HG02973 (cell line): ENCODE data around the gene ZNF808.
A peak's percentile ranks its signal among the peaks of the same experiment; 100 is the strongest.
"Not testable (repeated sequence)": the region's sequence is repeated elsewhere in the genome, so short reads cannot be mapped to it uniquely, and the experiment has no call there.

Experiments
- ATAC-seq: cut with Tn5 transposase; IDR thresholded peaks from one replicate; pipeline ENCODE4 v1.9.1; 2021; ENCODE audit warnings: moderate library complexity; ENCODE audit not compliant: unreplicated experiment

The ZNF808 gene

DNA sequence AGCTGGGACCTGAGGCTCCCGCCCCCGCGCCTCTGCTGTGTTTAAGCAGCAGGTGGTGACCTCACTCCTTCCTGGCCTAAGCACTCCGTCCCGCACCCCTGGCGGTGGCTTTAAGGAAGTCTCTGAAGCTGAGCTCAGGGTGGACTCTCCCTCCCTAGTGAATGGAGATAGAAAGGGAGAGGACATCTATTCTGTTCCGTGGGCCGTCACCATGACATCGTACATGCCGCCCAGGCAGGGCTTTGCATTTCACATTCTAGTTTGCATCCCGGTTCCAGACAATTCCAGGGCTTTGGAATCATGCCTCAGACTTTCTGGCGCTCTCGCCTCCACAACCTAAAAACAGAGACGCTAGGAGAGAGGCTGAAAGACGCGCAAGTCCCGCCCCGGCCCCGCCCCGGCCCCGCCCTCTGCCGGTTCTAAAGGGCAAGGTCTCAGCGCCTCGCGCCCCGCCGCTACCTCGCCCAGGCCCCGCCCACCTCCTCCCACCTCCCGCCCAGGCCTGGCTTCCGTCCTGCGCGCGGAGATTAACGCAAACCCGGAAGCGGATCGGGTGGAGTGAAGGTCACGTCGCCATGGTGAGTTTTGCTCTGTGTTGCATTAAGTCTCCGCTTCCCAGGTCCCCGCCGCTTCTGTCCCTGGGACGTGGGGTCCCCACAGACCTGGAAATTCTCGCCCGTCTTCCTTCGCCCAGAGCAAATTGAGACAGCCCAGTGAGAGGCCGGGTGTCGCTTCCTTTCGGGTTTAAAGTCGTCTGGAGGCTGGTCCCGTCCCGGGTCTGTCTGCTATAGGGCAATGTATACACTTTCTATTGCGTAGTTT is at the start of gene ZNF808:
TSS of gene ZNF808 (plus strand) at position 535 of the 822 bp plus-strand sequence. CDS start 15,617 bp downstream, outside the sequence.
- peak; percentile 73 for ATAC-seq

DNA sequence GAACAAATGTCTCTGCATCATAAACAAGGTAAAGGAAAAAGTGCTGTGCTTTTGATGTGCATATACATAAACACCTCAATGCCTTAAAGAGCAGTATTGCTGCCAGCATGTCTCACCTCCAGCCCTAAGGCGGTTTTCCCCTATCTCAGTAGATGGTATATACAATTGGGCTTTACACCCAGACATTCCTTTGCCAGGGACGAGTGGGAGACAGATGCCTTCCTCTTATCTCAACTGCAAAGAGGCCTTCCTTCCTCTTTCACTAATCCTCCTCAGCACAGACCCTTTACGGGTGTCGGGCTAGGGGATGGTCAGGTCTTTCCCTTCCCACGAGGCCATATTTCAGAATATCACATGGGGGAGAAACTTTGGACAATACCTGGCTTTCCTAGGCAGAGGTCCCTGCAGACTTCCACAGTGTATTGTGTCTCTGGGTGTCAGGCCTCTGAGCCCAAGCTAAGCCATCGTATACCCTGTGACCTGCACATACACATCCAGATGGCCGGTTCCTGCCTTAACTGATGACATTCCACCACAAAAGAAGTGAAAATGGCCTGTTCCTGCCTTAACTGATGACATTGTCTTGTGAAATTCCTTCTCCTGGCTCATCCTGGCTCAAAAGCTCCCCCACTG is 43.2 kb upstream of the ZNF808 start:
- ATAC-seq = not testable (repeated sequence)

DNA sequence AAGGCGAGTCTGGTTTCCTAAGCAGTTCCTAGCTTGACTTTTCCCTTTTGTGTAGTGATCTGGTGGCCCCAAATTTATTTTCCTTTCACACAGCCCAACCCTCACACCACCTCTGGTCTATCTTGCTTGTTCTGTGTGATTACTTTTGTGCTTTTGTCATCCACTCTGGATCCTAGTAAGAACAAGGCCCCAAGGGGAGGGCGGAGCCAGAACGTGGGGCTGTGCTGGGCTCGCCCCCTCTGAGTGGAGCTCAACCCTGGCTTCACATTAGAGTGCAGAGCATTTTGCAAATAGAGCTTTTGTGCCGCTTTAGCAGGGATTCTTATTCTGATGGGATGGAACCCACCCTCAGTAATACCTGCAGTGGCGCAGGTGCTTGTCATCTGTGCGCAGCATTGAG is 42.4 kb upstream of the ZNF808 start:
- not testable (repeated sequence) for ATAC-seq

DNA sequence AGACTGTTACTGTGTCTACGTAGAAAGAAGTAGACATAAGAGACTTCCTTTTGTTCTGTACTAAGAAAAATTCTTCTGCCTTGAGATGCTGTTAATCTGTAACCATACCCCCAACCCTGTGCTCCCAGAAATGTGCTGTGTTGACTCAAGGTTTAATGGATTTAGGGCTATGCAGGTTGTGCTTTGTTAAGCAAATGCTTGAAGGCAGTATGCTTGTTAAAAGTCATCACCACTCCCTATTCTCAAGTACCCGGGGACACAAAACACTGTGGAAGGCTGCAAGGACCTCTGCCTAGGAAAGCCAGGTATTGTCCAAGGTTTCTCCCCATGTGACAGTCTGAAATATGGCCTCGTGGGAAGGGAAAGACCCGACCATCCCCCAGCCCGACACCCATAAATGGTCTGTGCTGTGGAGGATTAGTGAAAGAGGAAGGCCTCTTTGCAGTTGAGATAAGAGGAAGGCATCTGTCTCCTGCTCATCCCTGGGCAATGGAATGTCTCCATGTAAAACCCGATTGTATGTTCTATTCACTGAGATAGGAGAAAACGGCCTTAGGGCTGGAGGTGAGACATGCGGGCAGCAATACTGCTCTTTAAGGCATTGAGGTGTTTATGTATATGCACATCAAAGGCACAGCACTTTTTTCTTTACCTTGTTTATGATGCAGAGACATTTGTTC is 41.8 kb upstream of the ZNF808 start:
- ATAC-seq = not testable (repeated sequence)

DNA sequence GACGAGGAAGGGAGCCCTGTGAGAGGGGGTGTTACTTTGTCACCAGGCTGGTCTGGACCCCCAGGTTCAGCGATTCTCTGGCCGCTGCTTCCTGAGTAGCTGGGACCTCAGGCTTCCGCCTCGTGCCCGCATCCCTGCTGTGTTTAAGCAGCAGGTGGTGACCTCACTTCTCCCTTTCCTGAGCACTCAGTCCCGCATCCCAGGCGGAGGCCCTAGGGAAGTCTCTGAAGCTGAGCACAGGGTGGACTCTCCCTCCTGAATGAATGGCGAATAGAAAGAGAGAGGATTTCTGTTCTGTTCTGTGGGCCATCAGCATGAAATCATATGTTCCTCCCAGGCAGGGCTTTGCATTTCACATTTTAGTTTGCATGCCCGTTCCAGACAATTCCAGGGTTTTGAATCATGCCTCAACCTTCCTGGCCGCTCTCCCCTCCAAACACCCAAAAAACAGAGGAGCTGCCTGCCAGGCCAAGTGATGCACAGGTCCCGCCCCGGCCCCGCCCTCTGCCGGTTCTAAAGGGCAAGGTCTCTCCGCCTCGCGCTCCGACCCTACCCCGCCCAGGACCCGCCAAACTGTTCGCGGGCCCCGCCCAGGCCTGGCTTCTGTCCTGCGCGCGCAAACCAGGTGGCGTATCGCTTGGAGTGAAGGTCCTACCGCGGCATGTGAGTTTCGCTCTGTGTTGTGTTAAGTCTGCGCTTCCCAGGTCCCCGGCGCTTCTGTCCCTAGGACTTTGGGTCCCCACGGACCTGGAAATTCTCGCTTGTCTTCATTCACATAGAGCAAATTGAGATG is 35.1 kb upstream of the ZNF808 start:
- ATAC-seq = no peak

DNA sequence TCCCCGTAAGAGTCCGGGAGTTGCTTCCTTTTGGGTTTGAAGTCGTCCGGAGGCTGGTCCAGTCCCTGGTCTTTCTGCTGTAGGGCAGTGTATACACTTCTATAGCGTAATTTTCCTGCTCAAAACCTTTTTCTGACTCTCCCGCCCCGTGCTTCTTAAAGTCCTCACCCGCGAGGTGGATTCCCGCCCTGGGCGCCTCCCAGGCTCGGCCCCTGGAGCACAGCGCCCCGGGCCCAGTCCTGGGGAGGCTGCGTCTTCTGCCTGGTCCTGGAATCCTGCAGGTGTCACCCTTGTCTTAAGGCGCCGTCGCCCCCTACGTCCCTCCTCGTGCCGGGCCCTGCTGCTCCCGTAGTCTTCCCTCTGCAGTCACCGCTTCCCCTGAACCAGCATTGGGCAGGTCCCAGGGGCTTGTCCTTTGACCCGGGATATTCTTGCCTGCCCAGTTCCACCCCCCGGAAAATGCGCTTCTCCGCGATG is 34.4 kb upstream of the ZNF808 start:
- ATAC-seq = no peak

DNA sequence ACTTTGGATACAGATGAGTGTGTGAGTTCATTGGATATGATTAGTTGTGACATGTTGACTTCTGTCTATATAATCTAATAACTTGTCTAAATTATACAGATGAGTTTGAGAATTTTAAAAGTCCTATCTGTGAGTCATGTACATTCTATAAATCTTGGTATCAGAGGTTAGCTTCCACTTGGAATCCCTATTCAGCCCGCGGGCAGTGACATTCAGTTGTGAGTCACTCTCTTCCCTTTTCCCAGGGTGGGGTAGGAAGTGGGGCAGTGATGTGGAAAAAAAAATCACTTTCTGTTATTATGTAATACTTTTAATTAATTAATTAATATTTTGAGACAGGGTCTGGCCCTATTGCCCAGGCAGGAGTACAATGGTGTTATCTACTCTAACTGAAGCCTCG is 33.0 kb upstream of the ZNF808 start:
- no peak for ATAC-seq

DNA sequence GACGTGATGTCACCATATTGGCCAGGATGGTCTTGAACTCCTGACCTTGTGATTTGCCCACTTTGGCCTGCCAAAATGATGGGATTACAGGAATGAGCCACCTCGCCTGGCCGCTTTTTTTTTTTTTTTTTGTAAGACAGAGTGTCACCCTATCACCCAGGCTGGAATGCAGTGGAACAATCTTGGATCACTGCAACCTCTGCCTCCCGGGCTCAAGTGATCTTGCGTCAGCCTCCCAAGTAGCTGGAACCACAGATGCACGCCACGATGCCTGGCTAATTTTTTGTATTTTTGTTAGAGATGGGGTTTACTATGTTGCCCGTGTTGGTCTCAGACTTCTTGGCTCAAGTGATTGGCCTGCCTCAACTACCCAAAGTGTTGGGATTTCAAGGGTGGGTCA is 28.9 kb upstream of the ZNF808 start:
- no peak for ATAC-seq

DNA sequence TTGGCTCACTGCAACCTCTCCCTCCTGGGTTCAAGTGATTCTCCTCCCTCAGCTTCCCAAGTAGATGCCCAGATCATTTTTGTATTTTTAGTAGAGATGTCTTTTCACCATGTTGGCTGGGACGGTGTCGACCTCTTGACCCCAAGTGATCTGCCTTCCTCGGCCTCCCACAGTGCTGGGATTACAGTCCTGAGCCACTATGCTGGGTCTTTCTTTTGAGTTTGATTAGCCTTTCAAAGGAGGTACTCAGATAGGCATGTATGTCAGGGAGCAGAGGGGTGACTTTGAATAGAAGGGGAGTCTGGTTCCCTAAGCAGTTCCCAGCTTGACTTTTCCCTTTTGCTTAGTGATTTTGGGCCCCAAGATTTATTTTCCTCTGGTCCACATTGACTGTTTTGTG is 27.0 kb upstream of the ZNF808 start:
- ATAC-seq = not testable (repeated sequence)

DNA sequence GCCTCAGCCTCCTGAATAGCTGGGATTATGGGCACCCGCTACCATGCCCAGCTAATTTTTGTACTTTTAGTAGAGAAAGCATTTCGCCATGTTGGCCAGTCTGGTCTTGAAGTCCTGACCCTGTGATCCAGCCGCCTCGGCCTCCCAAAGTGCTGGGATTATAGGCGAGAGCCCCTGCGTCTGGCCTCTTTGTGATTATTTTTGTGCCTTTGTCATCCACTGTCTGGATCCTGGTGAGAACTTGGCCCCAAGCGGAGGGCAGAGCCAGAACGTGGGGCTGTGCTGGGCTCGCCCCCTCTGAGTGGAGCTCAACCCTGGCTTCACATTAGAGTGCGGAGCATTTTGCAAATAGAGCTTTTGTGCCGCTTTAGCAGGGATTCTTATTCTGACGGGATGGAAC is 26.5 kb upstream of the ZNF808 start:
- not testable (repeated sequence) for ATAC-seq

DNA sequence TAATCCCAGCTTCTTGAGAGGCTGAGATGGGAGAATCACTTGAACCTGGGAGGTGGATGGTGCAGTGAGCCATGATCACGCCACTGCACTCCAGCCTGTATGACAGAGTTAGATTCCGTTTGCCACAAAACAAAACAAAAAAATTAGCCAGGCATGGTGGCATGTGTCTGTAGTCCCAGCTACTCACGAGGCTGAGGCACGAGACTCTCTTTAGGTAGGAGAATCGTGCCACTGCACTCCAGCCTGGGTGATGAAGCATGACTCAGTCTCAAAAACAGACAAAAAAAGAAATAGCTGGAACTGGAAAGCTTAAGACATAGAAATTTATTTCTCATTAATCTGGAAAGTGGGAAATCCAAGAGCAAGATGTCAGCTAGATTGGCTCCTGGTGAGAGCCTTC is 20.2 kb upstream of the ZNF808 start:
- no peak for ATAC-seq

DNA sequence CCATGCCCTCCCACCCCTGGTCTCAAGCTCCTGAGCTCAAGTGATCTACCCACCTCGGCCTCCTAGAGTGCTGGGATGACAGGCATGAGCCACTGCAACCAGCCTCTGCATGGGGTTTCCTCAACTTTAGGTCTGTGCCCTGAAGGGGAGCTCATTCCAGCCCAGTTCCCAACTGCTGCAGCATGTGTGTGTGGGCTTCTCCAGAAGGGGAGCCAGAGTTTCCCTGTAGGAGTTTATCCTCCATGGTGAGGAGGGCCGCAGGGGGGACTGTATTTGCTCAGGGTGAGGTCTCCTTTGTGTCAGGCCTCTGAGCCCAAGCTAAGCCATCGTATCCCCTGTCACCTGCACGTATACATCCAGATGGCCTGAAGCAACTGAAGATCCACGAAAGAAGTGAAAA is 11.3 kb upstream of the ZNF808 start:
- ATAC-seq = no peak

DNA sequence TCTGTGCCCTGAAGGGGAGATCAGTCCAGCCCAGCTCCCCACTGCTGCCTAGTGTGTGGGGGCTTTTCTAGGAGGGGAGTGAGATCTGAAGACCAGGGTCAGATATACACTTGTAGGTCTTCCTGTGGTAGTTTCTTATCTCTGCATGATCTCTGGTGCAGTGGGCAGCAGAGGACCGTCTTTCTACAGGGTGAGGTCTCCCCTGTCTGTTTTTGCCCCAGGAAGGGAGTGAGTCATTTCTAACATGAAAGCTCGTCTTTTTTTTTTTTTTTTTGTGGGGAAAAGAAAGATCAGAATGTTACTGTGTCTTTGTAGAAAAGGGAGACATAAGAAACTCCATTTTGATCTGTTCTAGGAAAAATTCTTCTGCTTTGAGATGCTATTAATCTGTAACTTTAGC is 8.8 kb upstream of the ZNF808 start:
- no peak for ATAC-seq

DNA sequence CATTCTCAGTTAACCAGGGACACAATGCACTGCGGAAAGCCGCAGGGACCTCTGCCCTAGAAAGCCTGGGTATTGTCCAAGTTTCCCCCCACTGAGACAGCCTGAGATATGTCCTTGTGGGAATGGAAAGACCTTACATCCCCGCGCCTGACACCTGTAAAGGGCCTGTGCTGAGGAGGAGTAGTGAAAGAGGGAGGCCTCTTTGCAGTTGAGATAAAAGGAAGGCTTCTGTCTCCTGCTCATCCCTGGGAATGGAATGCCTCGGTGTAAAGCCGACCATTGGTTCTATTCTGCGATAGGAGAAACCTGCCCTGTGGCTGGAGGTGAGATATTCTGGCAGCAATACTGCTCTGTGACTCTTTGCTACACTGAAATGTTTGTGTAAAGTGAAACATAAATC is 8.3 kb upstream of the ZNF808 start:
- ATAC-seq = not testable (repeated sequence)

DNA sequence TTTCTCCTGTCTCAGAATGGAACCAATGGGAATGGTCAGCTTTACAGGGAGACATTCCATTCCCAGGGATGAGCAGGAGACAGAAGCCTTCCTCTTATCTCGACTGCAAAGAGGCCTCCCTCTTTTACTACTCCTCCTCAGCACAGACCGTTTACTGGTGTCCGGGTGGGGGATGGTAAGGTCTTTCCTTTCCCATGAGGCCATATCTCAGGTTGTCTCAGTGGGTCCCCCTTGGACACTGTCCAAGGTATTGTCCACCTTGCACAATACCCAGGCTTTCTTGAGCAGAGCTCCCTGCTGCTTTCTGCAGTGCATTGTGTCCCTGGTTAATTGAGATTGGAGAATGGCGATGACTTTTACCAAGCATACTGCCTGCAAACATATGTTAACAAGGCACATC is 7.5 kb upstream of the ZNF808 start:
- ATAC-seq = no peak

DNA sequence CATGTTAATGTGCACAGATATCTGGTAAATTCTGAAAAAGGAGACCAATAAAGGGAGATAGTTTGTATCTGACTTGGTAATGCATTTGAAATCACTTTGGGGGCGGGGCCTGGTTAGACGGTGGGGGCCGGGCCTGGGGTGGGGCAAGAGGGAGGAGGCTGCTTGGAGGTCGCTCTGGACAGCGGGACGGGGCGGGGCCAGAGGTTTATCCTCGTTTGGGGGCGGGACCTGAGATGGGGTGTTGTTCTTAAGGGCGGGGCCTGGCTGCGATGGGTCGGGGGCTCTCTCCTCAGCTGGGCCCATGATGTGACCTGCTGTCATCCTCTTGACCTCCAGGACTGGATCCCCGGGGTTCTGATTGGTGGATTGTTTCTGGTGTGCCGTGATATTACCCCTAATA is 4.9 kb upstream of the ZNF808 start:
- ATAC-seq = no peak

DNA sequence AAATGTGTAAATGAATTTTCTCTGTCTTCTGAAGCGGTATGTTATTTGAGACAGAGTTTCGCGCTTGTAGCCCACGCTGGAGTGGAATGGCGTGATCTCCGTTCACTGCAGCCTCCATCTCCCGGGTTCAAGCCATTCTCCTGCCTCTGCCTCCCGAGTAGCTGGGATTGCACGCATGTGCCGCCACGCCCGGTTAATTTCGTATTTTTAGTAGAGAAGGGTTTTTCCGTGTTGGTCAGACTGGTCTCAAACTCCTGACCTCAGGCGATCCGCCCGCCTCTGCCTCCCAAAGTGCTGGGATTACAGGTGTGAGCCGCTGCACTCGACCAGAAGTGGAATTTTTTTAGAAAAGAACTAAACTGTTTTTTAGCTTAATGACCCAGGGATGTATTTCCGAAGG is 3.4 kb upstream of the ZNF808 start:
- ATAC-seq = no peak

DNA sequence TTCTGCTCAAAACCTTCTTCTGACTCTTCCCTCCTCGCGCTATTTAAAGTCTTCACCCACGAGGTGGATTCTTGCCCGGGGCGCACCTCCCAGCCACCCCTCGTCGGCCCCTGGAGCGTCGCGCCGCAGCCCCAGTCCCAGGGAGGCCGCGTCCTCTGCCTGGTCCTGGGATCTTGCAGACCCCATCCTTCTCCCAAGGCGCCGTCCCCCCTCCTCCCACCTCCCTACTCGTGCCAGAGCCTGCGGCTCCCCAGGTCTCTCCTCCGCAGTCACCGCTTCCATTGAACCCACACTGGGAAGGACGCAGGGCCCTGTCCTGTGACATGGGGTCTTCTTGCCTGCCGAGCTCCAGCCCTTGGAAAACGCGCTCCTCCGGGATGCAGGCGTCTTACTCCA is 486 bp downstream of the ZNF808 start:
- peak; percentile 17 for ATAC-seq

DNA sequence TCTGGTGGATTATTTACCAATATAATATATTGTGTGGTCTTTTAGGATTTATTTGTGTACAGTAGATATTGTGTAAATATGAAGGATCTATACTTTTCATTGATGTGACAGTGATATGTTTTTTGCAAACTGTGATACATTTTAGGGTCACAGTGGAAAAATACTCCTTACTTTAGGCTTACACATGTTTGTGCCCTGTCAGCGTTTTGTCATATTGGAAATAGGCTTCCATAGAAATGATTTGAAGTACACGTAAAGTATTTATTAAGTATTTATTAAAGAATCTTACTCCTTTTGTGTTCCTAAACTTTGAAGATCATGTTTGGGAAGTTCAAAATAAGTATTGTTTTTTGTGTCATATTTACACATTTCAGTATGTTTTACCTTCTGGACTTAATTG is 5.0 kb downstream of the ZNF808 start:
- no peak for ATAC-seq

DNA sequence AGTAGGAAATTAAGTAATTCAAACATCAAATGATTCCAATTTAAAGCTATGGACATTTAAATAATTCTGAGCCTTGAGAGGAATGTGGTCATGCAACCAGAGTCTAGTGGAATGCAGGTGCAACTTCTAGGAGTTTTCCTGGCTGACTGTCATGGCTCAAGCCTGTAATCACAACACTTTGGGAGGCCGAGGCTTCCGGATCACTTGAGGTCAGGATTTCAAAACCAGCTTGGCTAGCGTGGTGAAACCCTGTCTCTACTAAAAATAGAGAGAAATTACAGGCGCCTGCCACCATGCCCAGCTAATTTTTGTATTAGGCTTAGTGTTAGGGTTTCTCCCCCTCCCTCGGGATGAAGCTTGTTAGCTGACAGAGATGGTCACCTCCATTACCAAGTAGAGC is 6.4 kb downstream of the ZNF808 start:
- no peak for ATAC-seq

DNA sequence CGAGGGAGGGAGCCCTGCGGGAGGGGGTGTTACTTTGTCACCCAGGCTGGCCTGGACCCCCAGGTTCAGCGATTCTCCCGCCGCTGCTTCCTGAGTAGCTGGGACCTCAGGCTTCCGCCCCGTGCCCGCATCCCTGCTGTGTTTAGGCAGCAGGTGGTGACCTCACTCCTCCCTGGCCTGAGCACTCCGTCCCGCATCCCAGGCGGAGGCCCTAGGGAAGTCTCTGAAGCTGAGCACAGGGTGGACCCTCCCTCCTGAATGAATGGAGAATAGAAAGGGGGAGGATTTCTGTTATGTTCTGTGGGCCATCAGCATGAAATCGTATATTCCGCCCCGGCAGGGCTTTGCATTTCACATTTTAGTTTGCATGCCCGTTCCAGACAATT is 7.9 kb downstream of the ZNF808 start:
- ATAC-seq = not testable (repeated sequence)
